A549 treated with Hydrocortisone at 1 μM for 4 hours (cell line): ENCODE results near the gene EPB41L4B. TPM values are rescaled to one million over a fixed set of nuclear protein-coding genes. Genes with fewer than 3 reads are reported as not detected.

ENCODE experiments used
- total RNA-seq: library from RNA; stranded (reverse); fragments of 200-300 nt; extraction: Qiagen RNA extraction; gene quantifications from 5 replicates; pipeline ENCODE4 v1.2.3, GENCODE V29; 2022

Gene EPB41L4B
- 21.4 to 25.7 TPM (median 23.9 TPM) in 5 replicates for total RNA-seq

DNA sequence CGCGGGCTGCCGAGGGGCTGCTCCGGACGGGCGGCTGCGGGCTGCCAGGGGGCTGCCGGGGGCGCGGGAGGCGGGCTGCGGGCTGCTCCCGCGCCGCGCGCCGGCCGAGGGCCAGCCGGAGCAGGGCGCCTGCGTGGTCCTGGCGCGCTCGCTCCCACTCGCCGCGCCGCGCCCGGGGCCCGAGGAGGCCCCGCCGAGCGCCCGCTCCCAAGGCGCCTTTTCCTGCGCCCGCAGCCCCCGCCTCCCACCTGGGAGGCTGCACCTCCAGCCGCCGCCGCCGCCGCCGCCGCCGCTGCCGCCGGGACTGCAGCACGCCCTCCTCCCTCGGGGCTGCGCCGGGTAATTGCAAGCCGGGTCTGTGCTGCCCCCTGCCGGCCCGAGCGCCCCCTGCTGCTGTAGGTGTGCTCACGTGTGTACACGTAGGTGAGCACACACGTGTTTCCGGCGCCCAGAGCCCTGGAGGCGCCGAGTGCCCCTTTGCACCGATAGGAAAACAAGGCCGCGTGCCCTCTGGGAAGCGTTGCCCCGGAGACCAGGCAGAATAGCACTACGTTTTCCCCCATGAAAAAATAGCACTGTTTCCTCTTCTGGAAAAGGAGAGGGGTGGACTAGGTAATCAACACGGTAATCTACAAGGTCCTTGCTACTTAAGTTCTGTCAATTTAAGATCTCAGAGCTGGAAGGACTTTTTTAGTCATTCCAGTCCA is at the start of gene EPB41L4B:
TSS of gene EPB41L4B (minus strand) at position 318 of the 707 bp plus-strand sequence. CDS start 613 bp downstream, outside the sequence.

DNA sequence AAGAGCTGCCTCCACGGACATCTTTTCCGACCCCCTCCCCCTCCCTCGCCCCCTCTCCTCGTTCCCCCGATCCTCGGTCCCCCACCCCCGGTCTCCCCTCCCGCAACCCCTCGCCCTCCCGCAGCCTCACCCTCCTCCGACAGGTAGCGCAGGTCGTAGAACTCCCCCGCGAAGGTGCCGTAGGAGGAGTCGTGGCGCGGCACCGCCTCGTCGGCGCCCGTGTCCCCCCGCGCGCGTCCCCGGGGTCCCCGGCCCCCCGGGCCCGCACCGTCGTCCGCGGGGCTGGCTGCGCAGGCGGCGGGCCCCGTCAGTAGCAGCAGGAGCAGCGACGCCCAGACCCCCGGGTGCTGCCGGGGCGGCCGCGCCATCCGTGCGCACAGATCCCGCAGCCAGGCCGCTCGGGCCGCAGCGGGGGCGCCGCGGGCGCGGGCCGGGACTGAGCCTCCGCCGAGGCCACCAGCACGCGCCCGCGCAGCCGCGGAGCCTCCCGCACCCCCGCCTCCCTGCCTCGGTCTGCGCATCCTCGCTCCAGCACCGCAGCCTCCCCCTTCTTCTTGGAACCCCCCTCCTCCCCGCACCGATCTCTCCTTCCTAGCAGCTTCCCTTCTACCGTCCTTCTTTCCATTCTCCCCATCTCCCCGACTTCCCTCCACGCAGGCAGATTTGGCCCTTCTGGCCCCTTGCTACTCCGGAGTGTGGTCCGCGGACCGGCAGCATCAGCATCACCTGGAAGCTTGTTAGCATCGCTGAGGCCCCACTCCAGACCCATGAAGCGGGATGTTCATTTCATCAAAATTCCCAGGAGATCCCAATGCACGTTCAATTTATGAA is 153.9 kb downstream of the EPB41L4B start, which contains the start of gene FRRS1L:
TSS of gene FRRS1L (minus strand) at position 479 of the 831 bp plus-strand sequence. CDS start at position 368, 111 bp downstream.

Other genes starting within 250 kb of the EPB41L4B start
- gene TMEM245, start 201.1 kb downstream of the EPB41L4B start, total RNA-seq: 42.3 to 65.6 TPM (median 55.9 TPM) in 5 replicates
- gene FRRS1L, start 153.8 kb downstream of the EPB41L4B start, total RNA-seq: 0.15 to 0.21 TPM (median 0.21 TPM) in 5 replicates
- gene PTPN3, start 177.2 kb upstream of the EPB41L4B start, total RNA-seq: 16.4 to 19.0 TPM (median 18.6 TPM) in 5 replicates